HG03025 (cell line): ENCODE data around the gene KCNG3.

ENCODE experiments used
- ATAC-seq: cut with Tn5 transposase; IDR thresholded peaks from one replicate; pipeline ENCODE4 v1.9.1; 2021; ENCODE audit warnings: mild to moderate bottlenecking, moderate library complexity; ENCODE audit not compliant: unreplicated experiment, low FRiP score

The KCNG3 gene

GRCh38 chr2:42486145-42486906 is 7.5 kb downstream of the KCNG3 start:
- no peak for ATAC-seq

- ATAC-seq = no peak
Observed at GRCh38 chr2:42480402-42480801, 13.4 kb downstream of the KCNG3 start.

GRCh38 chr2:42474765-42475454 is 18.9 kb downstream of the KCNG3 start:
- ATAC-seq = no peak

- ATAC-seq = no peak
Observed at GRCh38 chr2:42470706-42471105, 23.1 kb downstream of the KCNG3 start.

- no peak for ATAC-seq
Observed at GRCh38 chr2:42464631-42465030, 29.2 kb downstream of the KCNG3 start.

- no peak for ATAC-seq
Observed at GRCh38 chr2:42463570-42463969, 30.2 kb downstream of the KCNG3 start.

GRCh38 chr2:42459296-42459695 is 34.5 kb downstream of the KCNG3 start:
- no peak for ATAC-seq

- ATAC-seq = no peak
Observed at GRCh38 chr2:42458396-42458795, 35.4 kb downstream of the KCNG3 start.

- ATAC-seq = no peak
Observed at GRCh38 chr2:42457011-42457410, 36.8 kb downstream of the KCNG3 start.

- ATAC-seq = no peak
Observed at GRCh38 chr2:42456126-42456839, 37.5 kb downstream of the KCNG3 start.

GRCh38 chr2:42452545-42452944 is 41.2 kb downstream of the KCNG3 start:
- ATAC-seq = no peak

GRCh38 chr2:42450136-42450535 is 43.6 kb downstream of the KCNG3 start:
- ATAC-seq = no peak

GRCh38 chr2:42449163-42450087 is 44.4 kb downstream of the KCNG3 start:
- ATAC-seq = no peak

- ATAC-seq = no peak
Observed at GRCh38 chr2:42448163-42448562, 45.6 kb downstream of the KCNG3 start.

- no peak for ATAC-seq
Observed at GRCh38 chr2:42446503-42447271, 47.1 kb downstream of the KCNG3 start.

- no peak for ATAC-seq
Observed at GRCh38 chr2:42443718-42444399, 49.9 kb downstream of the KCNG3 start.

- no peak for ATAC-seq
Observed at GRCh38 chr2:42442774-42443173, 51.0 kb downstream of the KCNG3 start.

GRCh38 chr2:42438685-42439084 is 55.1 kb downstream of the KCNG3 start:
- ATAC-seq = no peak

- ATAC-seq = no peak
Observed at GRCh38 chr2:42436370-42436769, 57.4 kb downstream of the KCNG3 start.
